Left renal pelvis (tissue), 4 donors: Measurements from ENCODE around the gene SPINK8. TPM values are rescaled to one million over a fixed set of nuclear protein-coding genes. Genes with fewer than 3 reads are reported as not detected.
"Not testable (repeated sequence)": the region's sequence is repeated elsewhere in the genome, so short reads cannot be mapped to it uniquely, and the experiment has no call there.

Experiments
- DNase-seq, 4 donors: peaks; one replicate each; pipeline ENCODE4 v3.0.0-alpha.2; 2013; ENCODE audit warnings: low read depth in 4 of 4, low spot score in 3 of 4
- polyA plus RNA-seq, 4 donors: library from polyadenylated mRNA; unstranded; fragments of 120-200 nt; gene quantifications; one replicate each; pipeline ENCODE4 v1.2.1, GENCODE V29; 2013; ENCODE audit not compliant: insufficient read length in 4 of 4

SPINK8 gene
- polyA plus RNA-seq, 4 donors: 0.35 to 0.77 (median 0.52) TPM; not detected in 1

- not testable (repeated sequence) for DNase-seq
Observed at GRCh38 chr3:48331706-48332435, 1.6 kb downstream of the SPINK8 start.

- DNase-seq: no peak
Observed at GRCh38 chr3:48320996-48321395, 12.5 kb downstream of the SPINK8 start.

- no peak for DNase-seq
Observed at GRCh38 chr3:48318713-48319468, 14.6 kb downstream of the SPINK8 start.

GRCh38 chr3:48314542-48314941 lies 18.9 kb downstream of the SPINK8 start:
- no peak for DNase-seq

GRCh38 chr3:48306860-48307530 lies 26.5 kb downstream of the SPINK8 start:
- no peak for DNase-seq

- no peak for DNase-seq
Observed at GRCh38 chr3:48306290-48306689, 27.2 kb downstream of the SPINK8 start.

GRCh38 chr3:48305396-48305795 lies 28.1 kb downstream of the SPINK8 start:
- no peak for DNase-seq

GRCh38 chr3:48303021-48303420 lies 30.4 kb downstream of the SPINK8 start:
- DNase-seq: no peak

GRCh38 chr3:48301800-48302166 lies 31.7 kb downstream of the SPINK8 start:
- peak in 1 of 4 donors; percentile 18 for DNase-seq

- peak; percentile 75 to 86 (median 84) for DNase-seq
Observed at GRCh38 chr3:48301020-48301799, 32.3 kb downstream of the SPINK8 start, which contains the start of gene NME6. NME6 (minus strand) TSS chr3:48301367.

- no peak for DNase-seq
Observed at GRCh38 chr3:48299746-48300712, 33.4 kb downstream of the SPINK8 start.

- DNase-seq: no peak
Observed at GRCh38 chr3:48297111-48297810, 36.2 kb downstream of the SPINK8 start.

- no peak for DNase-seq
Observed at GRCh38 chr3:48296699-48297098, 36.8 kb downstream of the SPINK8 start.

- DNase-seq: no peak
Observed at GRCh38 chr3:48294611-48295263, 38.7 kb downstream of the SPINK8 start.

- no peak for DNase-seq
Observed at GRCh38 chr3:48289659-48290058, 43.8 kb downstream of the SPINK8 start.

- DNase-seq: no peak
Observed at GRCh38 chr3:48287034-48287433, 46.4 kb downstream of the SPINK8 start.

GRCh38 chr3:48286308-48286707 lies 47.2 kb downstream of the SPINK8 start:
- no peak for DNase-seq

- no peak for DNase-seq
Observed at GRCh38 chr3:48285675-48286074, 47.8 kb downstream of the SPINK8 start.
